Neuronal stem cell (in vitro differentiated cells): ENCODE measurements around the gene BORCS5.

Source experiments
- DNase-seq: peaks from one replicate; pipeline ENCODE4 v3.0.0-alpha.2; 2013; ENCODE audit warnings: low spot score
- H2AFZ ChIP-seq: one replicate; pipeline ENCODE4 v1.6.1; 2013; ENCODE audit warnings: mild to moderate bottlenecking, low read length, inconsistent platforms
- H2AK5ac ChIP-seq: 2 replicates; pipeline ENCODE4 v1.6.1; 2013; ENCODE audit warnings: low read depth, mild to moderate bottlenecking, inconsistent platforms, low read length, moderate library complexity, mixed read lengths
- H2BK120ac ChIP-seq: 2 replicates; pipeline ENCODE4 v1.6.1; 2013; ENCODE audit warnings: low read depth, mild to moderate bottlenecking, inconsistent platforms, low read length, moderate library complexity, mixed read lengths
- H2BK12ac ChIP-seq: one replicate; pipeline ENCODE4 v1.6.1; 2013; ENCODE audit warnings: low read length, inconsistent platforms
- H2BK15ac ChIP-seq: 2 replicates; pipeline ENCODE4 v1.6.1; 2013; ENCODE audit warnings: mild to moderate bottlenecking, low read length, inconsistent platforms, mixed read lengths
- H2BK5ac ChIP-seq: one replicate; pipeline ENCODE4 v1.6.1; 2013; ENCODE audit warnings: inconsistent platforms, mild to moderate bottlenecking, low read length, moderate library complexity
- H3K14ac ChIP-seq: one replicate; pipeline ENCODE4 v1.6.1; 2013; ENCODE audit warnings: low read length, inconsistent platforms
- H3K18ac ChIP-seq: 2 replicates; pipeline ENCODE4 v1.6.1; 2013; ENCODE audit warnings: low read length, inconsistent platforms
- H3K23ac ChIP-seq: 2 replicates; pipeline ENCODE4 v1.6.1; 2013; ENCODE audit warnings: low read depth, mild to moderate bottlenecking, mixed read lengths, low read length, inconsistent platforms; ENCODE audit not compliant: poor library complexity
- H3K27ac ChIP-seq: replicated peaks from 3 replicates; pipeline ENCODE4 v1.5.1; 2013; ENCODE audit warnings: low read length, inconsistent platforms
- H3K27me3 ChIP-seq, 3 experiments: 2 replicates each; pipeline ENCODE4 v1.6.1; 2013; ENCODE audit warnings: low read length in 3 of 3, mild to moderate bottlenecking in 2 of 3, inconsistent platforms in 1 of 3, low read depth in 1 of 3, mixed read lengths in 1 of 3, moderate library complexity in 1 of 3; ENCODE audit not compliant: control insufficient read depth in 3 of 3, insufficient read depth in 3 of 3
- H3K36me3 ChIP-seq, 2 donors: replicated peaks in 1 of 2; 2 replicates each; pipeline ENCODE4 v1.6.1; 2013; ENCODE audit warnings: low read length in 2 of 2; ENCODE audit not compliant: control insufficient read depth in 2 of 2, insufficient read depth in 2 of 2
- H3K4ac ChIP-seq: 2 replicates; pipeline ENCODE4 v1.6.1; 2013; ENCODE audit warnings: inconsistent platforms, mild to moderate bottlenecking, low read length, moderate library complexity
- H3K4me1 ChIP-seq, 2 donors: 1 replicate in 1 of 2; 2 replicates in 1 of 2; pipeline ENCODE4 v1.6.1; 2013; ENCODE audit warnings: low read length in 2 of 2, low read depth in 1 of 2; ENCODE audit not compliant: control insufficient read depth in 2 of 2, insufficient read depth in 1 of 2
- H3K4me2 ChIP-seq: one replicate; pipeline ENCODE4 v1.6.1; 2013; ENCODE audit warnings: mild to moderate bottlenecking, low read length, inconsistent platforms; ENCODE audit not compliant: insufficient read depth, poor library complexity, severe bottlenecking
- H3K4me3 ChIP-seq, 2 donors: 2 replicates each; pipeline ENCODE4 v1.5.1; 2013; ENCODE audit warnings: low read length in 2 of 2, mild to moderate bottlenecking in 2 of 2, inconsistent platforms in 1 of 2, moderate library complexity in 1 of 2
- H3K79me1 ChIP-seq: one replicate; pipeline ENCODE4 v1.6.1; 2013; ENCODE audit warnings: low read depth, mild to moderate bottlenecking, inconsistent platforms, low read length, moderate library complexity
- H3K9ac ChIP-seq: one replicate; pipeline ENCODE4 v1.6.1; 2013; ENCODE audit warnings: mild to moderate bottlenecking, low read depth, low read length, inconsistent platforms; ENCODE audit not compliant: poor library complexity
- H3K9me3 ChIP-seq, 2 donors: replicated peaks in 1 of 2; 2 replicates each; pipeline versions ENCODE3 to v1.6.1; 2013; ENCODE audit warnings: low read length in 2 of 2, mild to moderate bottlenecking in 2 of 2, inconsistent platforms in 1 of 2, low read depth in 1 of 2, mixed read lengths in 1 of 2, moderate library complexity in 1 of 2; ENCODE audit not compliant: control insufficient read depth in 2 of 2, insufficient read depth in 1 of 2
- H4K8ac ChIP-seq: one replicate; pipeline ENCODE4 v1.6.1; 2013; ENCODE audit warnings: low read depth, mild to moderate bottlenecking, inconsistent platforms, low read length, moderate library complexity
- H4K91ac ChIP-seq: one replicate; pipeline ENCODE4 v1.6.1; 2013; ENCODE audit warnings: low read length, low read depth, mild to moderate bottlenecking, inconsistent platforms; ENCODE audit not compliant: poor library complexity
- WGBS, 2 donors: extraction: QIAGEN DNeasy Blood & Tissue Kit; methylation state at CpG; one replicate each; pipeline ENCODE4 v1.1.7; 2013; ENCODE audit warnings: missing lambda C conversion rate in 2 of 2, mixed read lengths in 1 of 2; ENCODE audit not compliant: insufficient read length in 2 of 2, insufficient replicate concordance in 1 of 2; ENCODE audit errors: extremely low coverage in 2 of 2; 5-methylcytosine and 5-hydroxymethylcytosine counted together

Gene BORCS5

DNA sequence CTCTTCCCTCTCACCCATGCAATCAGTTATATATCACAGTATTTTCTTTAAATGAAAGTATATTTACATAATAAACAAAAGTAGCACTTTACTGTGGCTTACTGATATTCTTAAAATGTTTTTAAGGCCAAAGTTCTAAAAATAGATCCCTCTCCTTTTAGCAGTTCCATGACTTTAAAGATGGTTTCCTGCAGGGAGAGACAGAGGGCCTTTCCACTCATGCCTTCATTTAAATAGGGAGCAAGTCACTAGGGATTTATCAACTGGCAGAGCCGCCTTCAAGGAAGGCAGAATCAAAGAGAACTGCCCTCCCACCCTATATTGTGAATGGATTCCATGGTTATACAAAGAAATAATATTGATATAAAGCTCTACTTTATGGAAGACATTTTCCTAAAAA lies 150.2 kb downstream of the BORCS5 start:
- H2BK5ac ChIP-seq = no peak overlapping the region
- H2BK15ac ChIP-seq = no peak overlapping the region
- H3K4me2 ChIP-seq = no peak overlapping the region
- DNase-seq = no peak
- no peak overlapping the region for H3K4ac ChIP-seq
- H2AK5ac ChIP-seq = no peak overlapping the region
- no peaks in the 10 kb centered on the region for H3K27me3 ChIP-seq
- no peak overlapping the region for H2AFZ ChIP-seq
- no peak overlapping the region for H3K18ac ChIP-seq
- WGBS, 2 donors = no CpG with 5 or more reads among the region's 1 CpG
- no peak overlapping the region for H4K91ac ChIP-seq
- no peak overlapping the region for H3K14ac ChIP-seq
- H3K9me3 ChIP-seq = no peaks in the 10 kb centered on the region
- no peak overlapping the region for H3K4me3 ChIP-seq
- no peaks in the 10 kb centered on the region for H3K36me3 ChIP-seq
- H3K9ac ChIP-seq = no peak overlapping the region
- no peak overlapping the region for H2BK120ac ChIP-seq
- no peak overlapping the region for H2BK12ac ChIP-seq
- no peaks in the 10 kb centered on the region for H3K79me1 ChIP-seq
- H3K4me1 ChIP-seq = peaks cover 10 to 22% of the 10 kb centered on the region in 2 donors
- no peak overlapping the region for H4K8ac ChIP-seq
- H3K23ac ChIP-seq = no peak overlapping the region
- H3K27ac ChIP-seq = no peak overlapping the region

DNA sequence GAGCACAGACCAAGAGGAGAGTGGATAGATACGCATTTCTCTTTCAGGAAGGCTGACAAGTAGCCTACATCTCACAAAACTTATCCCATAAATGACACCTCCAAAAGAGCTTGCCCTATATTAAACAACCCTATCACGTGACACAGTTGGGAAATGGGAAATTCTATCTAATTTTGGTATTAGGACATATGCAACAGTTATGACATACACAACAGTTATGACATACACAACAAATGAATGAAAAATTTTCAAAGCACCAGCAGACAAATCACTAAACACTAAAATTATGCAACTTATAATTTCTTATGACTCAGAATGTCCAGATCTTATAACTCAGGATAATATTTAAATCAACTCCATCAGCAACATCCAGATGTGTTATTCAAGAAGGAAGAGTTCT lies 151.7 kb downstream of the BORCS5 start:
- Histone ChIP-seq H3K4me1 (peaks cover 8 to 26% of the 10 kb centered on the region in 2 donors), H3K36me3 (peaks cover 0 to 4% of the 10 kb centered on the region in 2 donors), H4K8ac (no peak overlapping the region), H3K18ac (no peak overlapping the region), H2AFZ (no peak overlapping the region), H3K9me3 (no peaks in the 10 kb centered on the region), H3K4ac (no peak overlapping the region), H2BK15ac (no peak overlapping the region), H3K4me2 (no peak overlapping the region), H3K27ac (no peak overlapping the region), H2BK5ac (no peak overlapping the region), H3K79me1 (no peaks in the 10 kb centered on the region), H3K27me3 (no peaks in the 10 kb centered on the region), H3K4me3 (no peak overlapping the region), H2AK5ac (no peak overlapping the region), H3K23ac (no peak overlapping the region), H3K14ac (no peak overlapping the region), H2BK120ac (no peak overlapping the region), H2BK12ac (no peak overlapping the region), H3K9ac (no peak overlapping the region), H4K91ac (no peak overlapping the region)
- no CpG with 5 or more reads among the region's 2 CpGs for WGBS, 2 donors
- DNase-seq = no peak

DNA sequence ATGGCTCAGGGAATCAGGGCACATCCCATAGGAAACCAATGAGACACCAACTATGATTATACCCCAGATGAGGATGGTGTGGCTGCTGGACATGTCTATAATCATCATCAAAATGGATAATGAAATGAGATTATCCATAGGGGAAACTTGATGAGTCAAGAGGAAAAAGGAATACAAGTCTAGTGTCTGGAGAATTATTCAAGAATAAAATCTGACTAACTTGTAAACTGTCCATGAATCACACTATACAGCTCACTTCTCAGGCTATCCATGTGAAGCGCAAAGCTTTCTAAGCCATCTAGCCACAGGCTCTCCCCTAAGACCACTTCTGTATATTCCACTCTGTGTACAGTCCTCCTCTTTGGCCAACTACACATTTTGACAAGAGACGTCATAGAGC lies 153.3 kb downstream of the BORCS5 start:
- Histone ChIP-seq H2BK5ac (no peak overlapping the region), H2BK12ac (no peak overlapping the region), H3K27me3 (no peaks in the 10 kb centered on the region), H3K14ac (no peak overlapping the region), H3K9ac (no peak overlapping the region), H3K23ac (no peak overlapping the region), H3K27ac (no peak overlapping the region), H3K36me3 (peaks cover 0 to 4% of the 10 kb centered on the region in 2 donors), H2AFZ (no peak overlapping the region), H4K91ac (no peak overlapping the region), H3K9me3 (no peaks in the 10 kb centered on the region), H2AK5ac (no peak overlapping the region), H3K4me3 (no peak overlapping the region), H4K8ac (no peak overlapping the region), H3K79me1 (no peaks in the 10 kb centered on the region), H2BK120ac (no peak overlapping the region), H2BK15ac (no peak overlapping the region), H3K4ac (no peak overlapping the region), H3K18ac (no peak overlapping the region), H3K4me1 (peaks cover 8 to 34% of the 10 kb centered on the region in 2 donors), H3K4me2 (no peak overlapping the region)
- no peak for DNase-seq
- no CpG with 5 or more reads among the region's 2 CpGs for WGBS, 2 donors

DNA sequence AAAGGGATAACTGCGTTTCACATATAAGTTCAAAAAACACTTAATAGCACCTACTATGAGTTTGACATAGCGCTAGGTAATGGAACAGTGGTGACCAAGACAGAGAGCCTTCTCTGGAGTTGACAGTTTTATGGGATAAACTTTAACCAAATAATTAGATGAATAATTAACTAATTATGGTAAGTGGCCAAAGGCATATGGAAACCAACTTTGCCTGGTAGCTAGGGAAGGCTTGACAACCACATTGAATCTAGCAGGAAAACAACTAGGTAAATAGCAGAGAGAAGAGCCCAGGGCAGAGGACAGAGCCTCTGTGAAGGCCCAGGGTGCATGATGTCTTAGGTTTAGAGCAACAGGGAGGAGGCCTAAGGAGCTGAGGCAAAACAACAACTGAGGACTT lies 153.7 kb downstream of the BORCS5 start:
- H2AFZ ChIP-seq = no peak overlapping the region
- DNase-seq = no peak
- H3K27ac ChIP-seq = no peak overlapping the region
- H3K4me3 ChIP-seq = no peak overlapping the region
- no CpG with 5 or more reads among the region's 2 CpGs for WGBS, 2 donors
- H2BK15ac ChIP-seq = no peak overlapping the region
- H4K8ac ChIP-seq = no peak overlapping the region
- no peak overlapping the region for H2BK5ac ChIP-seq
- no peak overlapping the region for H3K9ac ChIP-seq
- H3K79me1 ChIP-seq = no peaks in the 10 kb centered on the region
- H3K9me3 ChIP-seq = no peaks in the 10 kb centered on the region
- H3K23ac ChIP-seq = no peak overlapping the region
- no peak overlapping the region for H3K4ac ChIP-seq
- H2AK5ac ChIP-seq = no peak overlapping the region
- H4K91ac ChIP-seq = no peak overlapping the region
- H3K14ac ChIP-seq = no peak overlapping the region
- H3K4me2 ChIP-seq = no peak overlapping the region
- no peak overlapping the region for H2BK120ac ChIP-seq
- peaks cover 6 to 30% of the 10 kb centered on the region in 2 donors for H3K4me1 ChIP-seq
- H3K36me3 ChIP-seq = peaks cover 0 to 4% of the 10 kb centered on the region in 2 donors
- no peak overlapping the region for H2BK12ac ChIP-seq
- H3K27me3 ChIP-seq = no peaks in the 10 kb centered on the region
- H3K18ac ChIP-seq = no peak overlapping the region
